K562 (cell line): ENCODE measurements around the gene PHC3. TPM values are rescaled to one million over a fixed set of nuclear protein-coding genes. Genes with fewer than 3 reads are reported as not detected.
A peak's percentile ranks its signal among the peaks of the same experiment; 100 is the strongest.

Experiments
- ARID1B ChIP-seq: fragments of 450-650 bp; IDR thresholded peaks from 2 replicates; pipeline ENCODE4 v1.6.1; 2016; ENCODE audit warnings: antibody characterized with exemption, mild to moderate bottlenecking, inconsistent platforms
- CBX8 ChIP-seq: fragments of 200-600 bp; sonication (generic); IDR thresholded peaks from 2 replicates; pipeline ENCODE4 v1.6.1; 2012; ENCODE audit warnings: borderline replicate concordance, mixed run types, low read depth, mild to moderate bottlenecking, moderate library complexity, mixed read lengths, low read length, control low read depth, inconsistent platforms; ENCODE audit not compliant: poor library complexity, severe bottlenecking; ENCODE audit errors: extremely low read depth
- KLF16 ChIP-seq: IDR thresholded peaks from 2 replicates; pipeline ENCODE4 v1.6.1; 2016; ENCODE audit warnings: antibody characterized with exemption
- MTA1 ChIP-seq: fragments of 450-650 bp; IDR thresholded peaks from 2 replicates; pipeline ENCODE4 v1.6.1; 2017; ENCODE audit warnings: borderline replicate concordance
- POLR2A ChIP-seq: fragments of 450-650 bp; conservative IDR thresholded peaks from 2 replicates; pipeline ENCODE4 v1.6.1; 2016
- POLR2B ChIP-seq: fragments of 450-650 bp; IDR thresholded peaks from 2 replicates; pipeline ENCODE4 v1.6.1; 2018; ENCODE audit warnings: low read depth; ENCODE audit not compliant: partially characterized antibody
- ZNF12 ChIP-seq: sonication (generic); formaldehyde crosslinking; IDR thresholded peaks from 2 replicates; pipeline ENCODE4 v1.4.0; 2020; ENCODE audit warnings: mild to moderate bottlenecking, missing genetic modification reagents
- ZNF445 ChIP-seq: fragments of 250-450 bp; sonication (Bioruptor Pico); IDR thresholded peaks from 2 replicates; pipeline ENCODE4 v1.4.0; 2020; ENCODE audit warnings: low read depth, mild to moderate bottlenecking, moderate library complexity
- polyA plus RNA-seq, 8 experiments: library from polyadenylated mRNA; depleted of rRNA in 4 of 8; stranded (reverse) in 5 of 8; unstranded in 3 of 8; fragments of >200 nt; fragmentation: Nextera tagmentation in 2 of 8; fragmentation: Illumina TruSeq in 1 of 8; extraction: Ambion mirVana in 2 of 8; extraction: Trizol in 1 of 8; gene quantifications; 2 replicates each; pipeline versions ENCODE4 v1.2.1 to v1.2.3, GENCODE V29; 2011 to 2014; ENCODE audit warnings: inconsistent platforms in 1 of 8, missing spikeins in 1 of 8
- total RNA-seq, 7 experiments: library from RNA; depleted of rRNA in 6 of 7; stranded (reverse); fragments of >200 nt in 6 of 7; fragmentation: Illumina TruSeq in 2 of 7; extraction: Trizol in 2 of 7; gene quantifications; 2 replicates each; pipeline versions ENCODE4 v1.2.1 to v1.2.3, GENCODE V29; 2011 to 2021; ENCODE audit warnings: low replicate concordance in 1 of 7
- TF ChIP-seq, protein P1 (sequence below): sonication (generic); formaldehyde crosslinking; IDR thresholded peaks from 2 replicates; pipeline ENCODE4 v1.5.0; 2020; ENCODE audit warnings: missing genetic modification reagents
- TF ChIP-seq, protein P2 (sequence below): IDR thresholded peaks from 3 replicates; pipeline ENCODE4 v1.6.1; 2011; ENCODE audit warnings: borderline replicate concordance, mild to moderate bottlenecking, moderate library complexity; ENCODE audit not compliant: insufficient read length; ENCODE audit errors: extremely low read depth
- TF ChIP-seq, protein P3 (sequence below): sonication (generic); formaldehyde crosslinking; IDR thresholded peaks from 2 replicates; pipeline ENCODE4 v1.8.1; 2023; ENCODE audit warnings: mild to moderate bottlenecking, missing genetic modification reagents
- TF ChIP-seq, protein P4 (sequence below): fragments of 450-650 bp; IDR thresholded peaks from 2 replicates; pipeline ENCODE4 v1.6.1; 2018; ENCODE audit not compliant: partially characterized antibody
- TF ChIP-seq, protein P5 (sequence below): fragments of 450-650 bp; IDR thresholded peaks from 2 replicates; pipeline ENCODE4 v1.6.1; 2017; ENCODE audit warnings: mild to moderate bottlenecking, moderate library complexity

The PHC3 gene
- total and polyA plus RNA-seq, 9 of the 15 experiments (the other 6 are each of a cell fraction or from before 2014, with no cell fraction given), result 3.1 to 21.6 (median 10.5) TPM

DNA sequence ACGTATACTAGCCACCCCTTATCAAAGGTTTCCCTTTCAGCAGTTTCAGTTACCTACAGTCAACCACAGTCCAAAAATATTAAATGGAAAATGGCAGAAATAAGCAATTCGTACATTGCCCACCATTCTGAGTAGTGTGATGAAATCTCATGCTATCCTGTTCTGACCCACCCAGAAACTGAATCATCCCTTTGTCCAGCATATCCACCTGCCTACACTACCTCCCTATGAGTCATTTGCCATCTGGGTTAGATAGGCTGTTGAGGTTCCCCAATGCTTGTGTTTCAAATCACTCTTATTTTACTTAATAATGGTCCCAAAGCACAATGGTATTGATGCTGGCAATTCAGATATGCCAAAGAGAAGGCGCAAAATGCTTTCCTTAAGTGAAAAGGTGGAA, 15.3 kb upstream of the PHC3 start (continued):
- TF ChIP-seq ZNF445 (CRISPR knock-in tag) (no peak), ARID1B (peak; percentile 41), CBX8 (no peak), MTA1 (no peak), KLF16 (no peak), POLR2B (no peak), POLR2A (no peak), ZNF12 (CRISPR knock-in tag) (no peak)
- TF ChIP-seq, protein P1, sequence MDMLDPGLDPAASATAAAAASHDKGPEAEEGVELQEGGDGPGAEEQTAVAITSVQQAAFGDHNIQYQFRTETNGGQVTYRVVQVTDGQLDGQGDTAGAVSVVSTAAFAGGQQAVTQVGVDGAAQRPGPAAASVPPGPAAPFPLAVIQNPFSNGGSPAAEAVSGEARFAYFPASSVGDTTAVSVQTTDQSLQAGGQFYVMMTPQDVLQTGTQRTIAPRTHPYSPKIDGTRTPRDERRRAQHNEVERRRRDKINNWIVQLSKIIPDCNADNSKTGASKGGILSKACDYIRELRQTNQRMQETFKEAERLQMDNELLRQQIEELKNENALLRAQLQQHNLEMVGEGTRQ (CRISPR knock-in tag), result no peak
- TF ChIP-seq, protein P2, sequence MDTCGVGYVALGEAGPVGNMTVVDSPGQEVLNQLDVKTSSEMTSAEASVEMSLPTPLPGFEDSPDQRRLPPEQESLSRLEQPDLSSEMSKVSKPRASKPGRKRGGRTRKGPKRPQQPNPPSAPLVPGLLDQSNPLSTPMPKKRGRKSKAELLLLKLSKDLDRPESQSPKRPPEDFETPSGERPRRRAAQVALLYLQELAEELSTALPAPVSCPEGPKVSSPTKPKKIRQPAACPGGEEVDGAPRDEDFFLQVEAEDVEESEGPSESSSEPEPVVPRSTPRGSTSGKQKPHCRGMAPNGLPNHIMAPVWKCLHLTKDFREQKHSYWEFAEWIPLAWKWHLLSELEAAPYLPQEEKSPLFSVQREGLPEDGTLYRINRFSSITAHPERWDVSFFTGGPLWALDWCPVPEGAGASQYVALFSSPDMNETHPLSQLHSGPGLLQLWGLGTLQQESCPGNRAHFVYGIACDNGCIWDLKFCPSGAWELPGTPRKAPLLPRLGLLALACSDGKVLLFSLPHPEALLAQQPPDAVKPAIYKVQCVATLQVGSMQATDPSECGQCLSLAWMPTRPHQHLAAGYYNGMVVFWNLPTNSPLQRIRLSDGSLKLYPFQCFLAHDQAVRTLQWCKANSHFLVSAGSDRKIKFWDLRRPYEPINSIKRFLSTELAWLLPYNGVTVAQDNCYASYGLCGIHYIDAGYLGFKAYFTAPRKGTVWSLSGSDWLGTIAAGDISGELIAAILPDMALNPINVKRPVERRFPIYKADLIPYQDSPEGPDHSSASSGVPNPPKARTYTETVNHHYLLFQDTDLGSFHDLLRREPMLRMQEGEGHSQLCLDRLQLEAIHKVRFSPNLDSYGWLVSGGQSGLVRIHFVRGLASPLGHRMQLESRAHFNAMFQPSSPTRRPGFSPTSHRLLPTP, result no peak
- TF ChIP-seq, protein P3, sequence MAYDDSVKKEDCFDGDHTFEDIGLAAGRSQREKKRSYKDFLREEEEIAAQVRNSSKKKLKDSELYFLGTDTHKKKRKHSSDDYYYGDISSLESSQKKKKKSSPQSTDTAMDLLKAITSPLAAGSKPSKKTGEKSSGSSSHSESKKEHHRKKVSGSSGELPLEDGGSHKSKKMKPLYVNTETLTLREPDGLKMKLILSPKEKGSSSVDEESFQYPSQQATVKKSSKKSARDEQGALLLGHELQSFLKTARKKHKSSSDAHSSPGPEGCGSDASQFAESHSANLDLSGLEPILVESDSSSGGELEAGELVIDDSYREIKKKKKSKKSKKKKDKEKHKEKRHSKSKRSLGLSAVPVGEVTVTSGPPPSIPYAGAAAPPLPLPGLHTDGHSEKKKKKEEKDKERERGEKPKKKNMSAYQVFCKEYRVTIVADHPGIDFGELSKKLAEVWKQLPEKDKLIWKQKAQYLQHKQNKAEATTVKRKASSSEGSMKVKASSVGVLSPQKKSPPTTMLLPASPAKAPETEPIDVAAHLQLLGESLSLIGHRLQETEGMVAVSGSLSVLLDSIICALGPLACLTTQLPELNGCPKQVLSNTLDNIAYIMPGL (CRISPR knock-in tag), result no peak
- TF ChIP-seq, protein P4, sequence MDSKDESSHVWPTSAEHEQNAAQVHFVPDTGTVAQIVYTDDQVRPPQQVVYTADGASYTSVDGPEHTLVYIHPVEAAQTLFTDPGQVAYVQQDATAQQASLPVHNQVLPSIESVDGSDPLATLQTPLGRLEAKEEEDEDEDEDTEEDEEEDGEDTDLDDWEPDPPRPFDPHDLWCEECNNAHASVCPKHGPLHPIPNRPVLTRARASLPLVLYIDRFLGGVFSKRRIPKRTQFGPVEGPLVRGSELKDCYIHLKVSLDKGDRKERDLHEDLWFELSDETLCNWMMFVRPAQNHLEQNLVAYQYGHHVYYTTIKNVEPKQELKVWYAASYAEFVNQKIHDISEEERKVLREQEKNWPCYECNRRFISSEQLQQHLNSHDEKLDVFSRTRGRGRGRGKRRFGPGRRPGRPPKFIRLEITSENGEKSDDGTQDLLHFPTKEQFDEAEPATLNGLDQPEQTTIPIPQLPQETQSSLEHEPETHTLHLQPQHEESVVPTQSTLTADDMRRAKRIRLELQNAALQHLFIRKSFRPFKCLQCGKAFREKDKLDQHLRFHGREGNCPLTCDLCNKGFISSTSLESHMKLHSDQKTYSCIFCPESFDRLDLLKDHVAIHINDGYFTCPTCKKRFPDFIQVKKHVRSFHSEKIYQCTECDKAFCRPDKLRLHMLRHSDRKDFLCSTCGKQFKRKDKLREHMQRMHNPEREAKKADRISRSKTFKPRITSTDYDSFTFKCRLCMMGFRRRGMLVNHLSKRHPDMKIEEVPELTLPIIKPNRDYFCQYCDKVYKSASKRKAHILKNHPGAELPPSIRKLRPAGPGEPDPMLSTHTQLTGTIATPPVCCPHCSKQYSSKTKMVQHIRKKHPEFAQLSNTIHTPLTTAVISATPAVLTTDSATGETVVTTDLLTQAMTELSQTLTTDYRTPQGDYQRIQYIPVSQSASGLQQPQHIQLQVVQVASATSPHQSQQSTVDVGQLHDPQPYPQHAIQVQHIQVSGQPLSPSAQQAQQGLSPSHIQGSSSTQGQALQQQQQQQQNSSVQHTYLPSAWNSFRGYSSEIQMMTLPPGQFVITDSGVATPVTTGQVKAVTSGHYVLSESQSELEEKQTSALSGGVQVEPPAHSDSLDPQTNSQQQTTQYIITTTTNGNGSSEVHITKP, result no peak
- TF ChIP-seq, protein P5, sequence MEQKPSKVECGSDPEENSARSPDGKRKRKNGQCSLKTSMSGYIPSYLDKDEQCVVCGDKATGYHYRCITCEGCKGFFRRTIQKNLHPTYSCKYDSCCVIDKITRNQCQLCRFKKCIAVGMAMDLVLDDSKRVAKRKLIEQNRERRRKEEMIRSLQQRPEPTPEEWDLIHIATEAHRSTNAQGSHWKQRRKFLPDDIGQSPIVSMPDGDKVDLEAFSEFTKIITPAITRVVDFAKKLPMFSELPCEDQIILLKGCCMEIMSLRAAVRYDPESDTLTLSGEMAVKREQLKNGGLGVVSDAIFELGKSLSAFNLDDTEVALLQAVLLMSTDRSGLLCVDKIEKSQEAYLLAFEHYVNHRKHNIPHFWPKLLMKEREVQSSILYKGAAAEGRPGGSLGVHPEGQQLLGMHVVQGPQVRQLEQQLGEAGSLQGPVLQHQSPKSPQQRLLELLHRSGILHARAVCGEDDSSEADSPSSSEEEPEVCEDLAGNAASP, result no peak
